GM12891 (cell line): ENCODE results near the gene CCSER2.
"Not testable (repeated sequence)": the region's sequence is repeated elsewhere in the genome, so short reads cannot be mapped to it uniquely, and the experiment has no call there.

Experiments used
- DNase-seq: peaks from one replicate; pipeline ENCODE4 v3.0.0; 2011; ENCODE audit warnings: low spot score; ENCODE audit not compliant: insufficient read length
- FAIRE-seq: peaks from 2 replicates; lab custom pipeline; 2011; peaks lifted over from hg19 to GRCh38; lab: Jason Lieb, UNC
- PAX5 ChIP-seq: IDR thresholded peaks from 2 replicates; pipeline ENCODE4 v1.6.1; 2011; ENCODE audit warnings: low read length, moderate library complexity, mild to moderate bottlenecking; ENCODE audit not compliant: insufficient read depth, severe bottlenecking
- POLR2A ChIP-seq: IDR thresholded peaks from 2 replicates; pipeline ENCODE4 v1.6.1; 2011; ENCODE audit warnings: low read depth, low read length, control low read depth
- POLR2AphosphoS5 ChIP-seq: IDR thresholded peaks from 2 replicates; pipeline ENCODE4 v1.6.1; 2011; ENCODE audit warnings: low read depth, low read length, control low read depth
- POU2F2 ChIP-seq: IDR thresholded peaks from 2 replicates; pipeline ENCODE4 v1.6.1; 2011; ENCODE audit warnings: low read depth, mild to moderate bottlenecking, control low read depth, low read length, moderate library complexity
- SPI1 ChIP-seq: IDR thresholded peaks from 2 replicates; pipeline ENCODE4 v1.6.1; 2011; ENCODE audit warnings: low read depth, low read length, control low read depth
- TAF1 ChIP-seq: IDR thresholded peaks from 2 replicates; pipeline ENCODE4 v1.6.1; 2011; ENCODE audit warnings: low read depth, low read length, control low read depth

Gene CCSER2

GRCh38 chr10:84407388-84408049, 79.1 kb downstream of the CCSER2 start:
- TF ChIP-seq POU2F2 (no peak), PAX5 (no peak), POLR2AphosphoS5 (no peak), TAF1 (no peak), POLR2A (no peak), SPI1 (no peak)
- DNase-seq (no peak), FAIRE-seq (peak; percentile 62)

GRCh38 chr10:84412482-84412881, 84.1 kb downstream of the CCSER2 start:
- DNase-seq (no peak), FAIRE-seq (no peak)
- no peak for TF ChIP-seq SPI1
- TF ChIP-seq PAX5 = no peak
- TF ChIP-seq TAF1 = no peak
- no peak for TF ChIP-seq POLR2A
- no peak for TF ChIP-seq POU2F2
- TF ChIP-seq POLR2AphosphoS5 = no peak

DNA sequence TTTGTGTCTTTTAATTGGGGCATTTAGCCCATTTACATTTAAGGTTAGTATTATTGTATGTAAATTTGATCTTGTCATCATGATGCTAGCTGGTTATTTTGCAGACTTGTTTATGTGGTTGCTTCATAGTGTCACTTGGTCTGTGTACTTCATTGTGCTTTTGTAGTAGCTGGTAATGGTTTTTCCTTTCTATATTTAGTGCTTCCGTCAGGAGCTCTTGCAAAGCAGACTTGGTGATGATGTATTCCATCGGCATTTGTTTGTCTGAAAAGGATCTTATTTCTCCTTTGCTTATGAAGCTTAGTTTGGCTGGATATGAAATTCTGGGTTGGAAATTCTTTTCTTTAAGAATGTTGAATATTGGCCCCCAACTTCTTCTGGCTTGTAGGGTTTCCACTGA, 85.7 kb downstream of the CCSER2 start:
- not testable (repeated sequence) for DNase-seq, FAIRE-seq

DNA sequence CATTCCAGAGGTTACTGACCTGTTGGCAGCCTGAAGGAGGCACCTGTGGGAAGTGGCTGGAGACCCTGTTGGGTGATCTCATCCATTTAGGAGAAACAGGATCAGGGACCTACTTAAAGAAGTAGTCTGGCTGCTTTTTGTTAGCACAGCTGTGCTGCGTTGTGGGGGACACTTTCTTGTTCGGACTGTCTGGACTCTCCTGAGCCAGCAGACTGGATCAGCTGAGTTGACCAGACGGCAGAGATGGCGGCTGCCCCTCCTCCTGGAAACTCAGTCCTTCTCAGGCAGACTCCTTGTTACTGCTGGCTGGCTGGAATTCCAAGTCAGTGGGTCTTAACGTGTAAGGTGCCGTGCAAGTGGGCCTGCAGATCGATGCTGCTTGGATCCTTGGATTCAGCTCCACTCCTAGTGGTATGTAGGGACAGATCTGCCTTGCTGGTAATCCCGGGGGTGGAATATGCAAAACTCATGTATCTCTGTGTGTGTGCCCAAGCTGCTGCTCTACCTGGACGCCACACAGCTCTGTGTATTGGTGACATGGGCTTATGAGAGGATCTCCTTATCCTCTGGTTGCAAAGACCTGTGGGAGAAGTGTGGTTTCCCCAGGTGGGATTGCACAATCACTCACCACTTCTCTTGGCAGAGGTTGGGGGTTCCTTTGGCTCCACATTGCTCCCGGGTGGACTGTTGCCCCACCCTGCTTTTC, 87.3 kb downstream of the CCSER2 start:
- no peak for DNase-seq
- FAIRE-seq = no peak
- no peak for TF ChIP-seq SPI1
- no peak for TF ChIP-seq TAF1
- TF ChIP-seq PAX5 = no peak
- no peak for TF ChIP-seq POLR2AphosphoS5
- TF ChIP-seq POU2F2 = no peak

- DNase-seq (no peak), FAIRE-seq (no peak)
- TF ChIP-seq POU2F2 (no peak), POLR2AphosphoS5 (no peak), TAF1 (no peak), PAX5 (no peak), SPI1 (no peak), POLR2A (no peak)
These were observed 87.8 kb downstream of the CCSER2 start for GRCh38 chr10:84416245-84416555.

DNA sequence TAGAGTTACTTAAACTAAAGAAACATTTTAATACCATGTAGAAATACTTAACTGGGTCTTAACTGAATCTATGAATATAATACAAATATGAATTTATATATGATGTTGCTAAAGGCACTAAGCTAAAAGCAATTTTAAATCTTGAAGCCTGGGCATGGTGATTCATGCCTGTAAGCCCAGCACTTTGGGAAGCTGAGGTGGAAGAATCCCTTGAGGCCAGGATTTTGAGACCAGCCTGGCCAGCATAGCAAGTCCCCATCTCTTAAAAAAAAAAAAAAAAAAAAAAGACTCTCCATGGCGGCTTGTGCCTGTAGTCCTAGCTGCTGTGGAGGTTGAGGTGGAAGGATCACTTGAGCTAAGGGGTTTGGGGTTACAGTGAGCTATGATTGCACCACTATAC, 95.3 kb downstream of the CCSER2 start:
- DNase-seq = no peak
- no peak for TF ChIP-seq POLR2A
- no peak for TF ChIP-seq TAF1
- TF ChIP-seq POLR2AphosphoS5 = no peak
- no peak for TF ChIP-seq POU2F2
- no peak for TF ChIP-seq PAX5
- no peak for TF ChIP-seq SPI1
- no peak for FAIRE-seq

DNA sequence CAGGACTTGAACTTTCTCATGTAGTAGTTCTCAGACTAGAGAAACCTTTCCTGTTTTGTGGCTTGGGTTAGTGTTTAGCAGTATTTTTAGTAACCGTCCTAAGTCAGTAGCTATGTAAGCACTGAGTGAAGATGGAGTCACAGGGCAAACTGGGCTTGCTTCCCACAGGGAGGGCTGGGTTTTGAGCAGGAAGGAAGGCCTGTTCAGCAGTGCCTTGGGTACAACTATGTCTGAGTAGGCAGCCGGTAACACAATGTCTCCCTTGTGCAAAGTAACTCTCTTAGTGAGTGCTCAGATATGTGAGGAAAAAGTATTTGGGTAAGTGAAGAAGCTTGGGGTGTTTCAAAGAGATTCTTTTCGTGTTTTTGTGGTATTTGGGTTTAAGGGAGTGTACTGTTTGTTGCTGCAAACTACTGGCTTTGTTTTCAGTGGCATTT, 96.4 kb downstream of the CCSER2 start:
- TF ChIP-seq POU2F2 (no peak), POLR2AphosphoS5 (no peak), TAF1 (no peak), POLR2A (no peak), SPI1 (no peak), PAX5 (no peak)
- no peak for DNase-seq
- peak; percentile 71 for FAIRE-seq

GRCh38 chr10:84427903-84428650, 99.7 kb downstream of the CCSER2 start:
- DNase-seq (no peak), FAIRE-seq (no peak)
- TF ChIP-seq POLR2AphosphoS5 (no peak), POU2F2 (no peak), TAF1 (no peak), POLR2A (no peak), SPI1 (no peak), PAX5 (no peak)

DNA sequence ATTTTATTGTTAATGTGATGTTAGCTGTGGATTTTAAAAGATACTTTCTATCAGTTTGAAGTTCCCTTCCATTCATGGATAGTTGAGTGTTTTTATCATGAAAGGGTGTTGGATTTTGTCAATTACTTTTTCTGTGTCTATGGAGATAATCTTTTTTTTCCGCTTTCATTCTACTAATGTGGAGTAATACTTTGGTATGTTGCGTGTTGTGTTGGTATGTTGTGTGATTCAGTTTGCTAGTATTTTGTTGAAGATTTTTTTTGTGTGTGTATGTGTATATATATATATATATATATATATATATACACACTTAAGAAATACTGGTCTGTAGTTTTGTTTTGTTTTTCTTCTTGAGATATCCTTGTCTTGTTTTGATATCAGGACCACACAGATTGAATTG, 100.3 kb downstream of the CCSER2 start:
- no peak for FAIRE-seq
- no peak for TF ChIP-seq POLR2AphosphoS5
- DNase-seq = no peak

- peak; percentile 89 for FAIRE-seq
- no peak for TF ChIP-seq POLR2AphosphoS5
- no peak for TF ChIP-seq SPI1
- TF ChIP-seq POLR2A = no peak
- no peak for TF ChIP-seq POU2F2
- no peak for TF ChIP-seq PAX5
- TF ChIP-seq TAF1 = no peak
These were observed 101.6 kb downstream of the CCSER2 start for GRCh38 chr10:84429926-84430520.

More at GRCh38 chr10:84429926-84430520, 101.6 kb downstream of the CCSER2 start:
- peak; percentile 16 for DNase-seq
